ENCODE results near the gene PILRA. TPM values are rescaled to one million over a fixed set of nuclear protein-coding genes. Genes with fewer than 3 reads are reported as not detected.

The PILRA gene
- total RNA-seq, 1 experiment from 2014 or later, result 3.2 TPM

DNA sequence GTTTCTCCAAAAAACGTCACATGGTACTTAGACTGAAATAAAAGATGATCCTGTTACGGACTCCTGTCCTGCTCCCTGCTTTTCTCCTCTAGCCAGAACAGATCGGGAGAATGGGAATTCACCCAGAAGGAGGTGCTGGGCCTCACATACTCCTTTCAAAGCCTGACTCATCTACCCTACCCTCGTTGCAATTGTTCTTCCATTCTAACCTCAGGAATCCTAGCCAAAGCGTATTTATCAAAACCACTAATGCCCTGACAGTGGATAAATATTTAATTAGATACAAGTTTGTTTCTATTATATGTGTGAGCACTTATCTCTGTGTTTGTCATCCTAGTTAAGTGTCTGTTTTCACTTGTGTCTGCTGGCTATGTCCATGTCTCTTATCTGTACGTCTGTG is 33.5 kb downstream of the PILRA start:
- Histone ChIP-seq H3K27me3 (ENCODE audit: insufficient read depth, low read length) (no peaks in the 10 kb centered on the region), H3K23ac (ENCODE audit: insufficient read length, low read depth, low read length) (no peak overlapping the region), H4K5ac (ENCODE audit: insufficient read length, low read depth, low read length) (no peak overlapping the region), H2BK15ac (ENCODE audit: low read depth, low read length) (no peak overlapping the region), H3K4me1 (ENCODE audit: insufficient read depth, low read length) (no peaks in the 10 kb centered on the region), H3K23me2 (ENCODE audit: insufficient read length, low read depth, low read length, poor library complexity, severe bottlenecking) (no peaks in the 10 kb centered on the region), H3K79me2 (ENCODE audit: insufficient read depth, low read length) (no peaks in the 10 kb centered on the region), H3K9ac (ENCODE audit: extremely low read depth, insufficient read length, low read length) (no peak overlapping the region), H4K91ac (ENCODE audit: insufficient read length, low read depth, low read length) (no peak overlapping the region), H2BK12ac (ENCODE audit: insufficient read length, low read depth, low read length) (no peak overlapping the region), H2BK5ac (ENCODE audit: insufficient read length, low read length) (no peak overlapping the region), H3K27ac (ENCODE audit: insufficient read length, low read depth, low read length) (no peak overlapping the region), H4K8ac (replicated peaks; ENCODE audit: insufficient read length, low read depth, low read length) (no peak overlapping the region), H2AK5ac (ENCODE audit: insufficient read length, low read length) (no peak overlapping the region), H3T11ph (ENCODE audit: low read length) (no peak overlapping the region), H2BK20ac (ENCODE audit: low read depth, low read length, poor library complexity, severe bottlenecking) (no peak overlapping the region), H3K56ac (ENCODE audit: insufficient read length, low read depth, low read length) (no peak overlapping the region), H2AFZ (ENCODE audit: low read length) (no peak overlapping the region), H3K4me2 (ENCODE audit: insufficient read depth, insufficient read length, low read length) (no peak overlapping the region), H4K20me1 (ENCODE audit: control insufficient read depth, insufficient read depth, insufficient read length) (no peaks in the 10 kb centered on the region), H3K4ac (ENCODE audit: low read depth, low read length) (no peak overlapping the region), H3K18ac (ENCODE audit: insufficient read length, low read depth, low read length) (no peak overlapping the region), H3K14ac (ENCODE audit: insufficient read depth, low read length) (no peak overlapping the region), H2BK120ac (ENCODE audit: low read depth, low read length, poor library complexity, severe bottlenecking) (no peak overlapping the region), H3K9me3 (ENCODE audit: control insufficient read depth, low read depth, low read length) (no peaks in the 10 kb centered on the region), H3K79me1 (ENCODE audit: insufficient read depth, low read depth, low read length, poor library complexity, severe bottlenecking) (no peaks in the 10 kb centered on the region)
- H3K27me3 Mint-ChIP-seq (ENCODE audit: low read depth), result peaks cover 20% of the 10 kb centered on the region
- WGBS (ENCODE audit: extremely low coverage, insufficient read length, low lambda C conversion rate), result no CpG with 5 or more reads among the region's 6 CpGs
- no peak for DNase-seq
- H3K27ac Mint-ChIP-seq, result no peak overlapping the region
- no peak overlapping the region for H3K4me3 Mint-ChIP-seq
- H3K9me3 Mint-ChIP-seq, result no peaks in the 10 kb centered on the region
- H3K36me3 Mint-ChIP-seq (ENCODE audit: insufficient read depth in 1 of 3, low read depth in 3 of 3), result no peaks in the 10 kb centered on the region
- TF ChIP-seq, protein P1, sequence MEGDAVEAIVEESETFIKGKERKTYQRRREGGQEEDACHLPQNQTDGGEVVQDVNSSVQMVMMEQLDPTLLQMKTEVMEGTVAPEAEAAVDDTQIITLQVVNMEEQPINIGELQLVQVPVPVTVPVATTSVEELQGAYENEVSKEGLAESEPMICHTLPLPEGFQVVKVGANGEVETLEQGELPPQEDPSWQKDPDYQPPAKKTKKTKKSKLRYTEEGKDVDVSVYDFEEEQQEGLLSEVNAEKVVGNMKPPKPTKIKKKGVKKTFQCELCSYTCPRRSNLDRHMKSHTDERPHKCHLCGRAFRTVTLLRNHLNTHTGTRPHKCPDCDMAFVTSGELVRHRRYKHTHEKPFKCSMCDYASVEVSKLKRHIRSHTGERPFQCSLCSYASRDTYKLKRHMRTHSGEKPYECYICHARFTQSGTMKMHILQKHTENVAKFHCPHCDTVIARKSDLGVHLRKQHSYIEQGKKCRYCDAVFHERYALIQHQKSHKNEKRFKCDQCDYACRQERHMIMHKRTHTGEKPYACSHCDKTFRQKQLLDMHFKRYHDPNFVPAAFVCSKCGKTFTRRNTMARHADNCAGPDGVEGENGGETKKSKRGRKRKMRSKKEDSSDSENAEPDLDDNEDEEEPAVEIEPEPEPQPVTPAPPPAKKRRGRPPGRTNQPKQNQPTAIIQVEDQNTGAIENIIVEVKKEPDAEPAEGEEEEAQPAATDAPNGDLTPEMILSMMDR (conservative IDR thresholded peaks at IDR 0.05), result no peak
- H3K4me1 Mint-ChIP-seq, result peaks cover 0 to 3% of the 10 kb centered on the region in 2 experiments; a peak in 1 of 4 replicates

Data from H9 (cell line).